IPS DF 4.7 (cell line): ENCODE results near the gene ZBTB22.
"Not testable (repeated sequence)": the region's sequence is repeated elsewhere in the genome, so short reads cannot be mapped to it uniquely, and the experiment has no call there.

Experiments used
- DNase-seq: peaks from one replicate; pipeline ENCODE4 v3.0.0-alpha.2; 2013; ENCODE audit warnings: low spot score; ENCODE audit errors: extremely low read depth

Gene ZBTB22

GRCh38 chr6:33301877-33302276, 15.7 kb downstream of the ZBTB22 start:
- no peak for DNase-seq

DNA sequence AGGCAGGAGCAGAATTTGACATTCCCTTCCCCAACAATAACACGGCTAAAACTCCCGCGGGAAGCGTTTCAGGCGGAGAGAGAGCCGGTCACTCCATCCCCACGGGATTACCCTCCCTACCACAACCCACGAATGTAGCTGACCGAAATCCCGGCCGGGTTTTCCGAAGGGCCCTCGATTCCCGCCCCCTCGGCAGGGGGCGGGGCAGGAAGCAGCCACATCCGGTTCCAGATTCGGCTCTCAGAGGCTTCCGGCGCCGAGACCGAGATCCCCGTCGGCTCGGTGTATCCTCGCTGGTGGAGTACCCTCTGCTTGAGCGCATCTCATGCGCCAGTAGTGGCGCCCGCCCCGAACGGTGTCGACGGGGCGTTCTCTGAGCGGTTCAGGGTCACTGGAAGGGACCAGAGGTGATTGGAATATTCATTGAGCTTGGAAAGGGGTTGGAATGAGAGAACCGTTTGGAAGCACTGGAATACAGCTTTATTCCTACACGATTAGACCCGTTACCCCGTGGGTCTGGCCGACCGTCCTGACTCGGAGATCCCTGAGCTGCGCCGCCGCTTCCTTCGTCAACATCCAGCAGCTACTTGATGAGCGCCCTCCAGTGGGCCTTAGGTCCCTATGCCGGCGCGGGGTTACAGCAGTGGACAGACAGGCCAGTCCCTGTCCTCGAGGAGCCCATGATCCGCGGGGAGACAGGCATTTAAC, 18.2 kb downstream of the ZBTB22 start:
- DNase-seq = no peak

GRCh38 chr6:33298773-33299236, 18.7 kb downstream of the ZBTB22 start, which contains the start of gene RGL2:
Gene RGL2 (minus strand): TSS chr6:33298942. CDS start chr6:33298610, 332 bp downstream.
- DNase-seq = no peak

DNA sequence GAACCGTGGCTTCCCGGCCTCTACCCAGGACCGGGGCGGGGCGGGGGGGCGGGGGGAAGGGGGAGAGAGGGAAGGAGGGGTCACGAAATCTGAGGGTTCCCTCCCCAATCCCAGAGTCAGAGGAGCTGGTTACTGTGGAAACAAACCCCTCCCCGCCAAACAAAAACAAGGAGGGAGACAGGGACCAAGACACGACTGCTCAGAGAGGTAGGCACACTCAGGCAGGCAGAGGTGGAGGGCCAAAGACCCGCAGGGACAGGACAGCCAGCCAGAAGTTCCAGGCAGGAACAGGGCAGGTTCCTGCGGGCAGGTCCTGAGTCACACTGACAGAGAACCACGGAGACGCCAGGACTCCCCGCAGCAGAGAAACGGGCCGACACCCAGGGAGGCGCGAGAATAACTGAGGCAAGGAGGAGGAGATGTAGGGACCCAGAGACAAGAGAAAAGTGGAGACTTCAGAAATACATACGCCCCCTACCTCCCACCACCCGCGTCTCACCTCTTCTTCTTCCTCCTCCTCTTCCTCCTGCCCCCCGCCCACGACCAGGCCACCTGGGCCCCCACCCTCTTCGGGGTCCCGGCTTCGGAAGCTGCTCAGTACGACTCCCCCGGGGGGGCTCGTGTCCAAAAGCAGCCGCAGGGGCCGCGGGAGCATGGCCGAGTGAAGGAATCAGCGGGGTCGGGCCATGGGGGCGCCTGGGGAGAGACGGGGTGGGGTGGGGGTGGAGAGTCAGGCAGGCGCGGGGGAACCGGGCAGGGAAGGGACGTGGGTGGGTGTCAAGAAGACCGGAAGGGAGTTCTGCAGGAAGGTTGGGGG, 19.4 kb downstream of the ZBTB22 start:
- DNase-seq = no peak

DNA sequence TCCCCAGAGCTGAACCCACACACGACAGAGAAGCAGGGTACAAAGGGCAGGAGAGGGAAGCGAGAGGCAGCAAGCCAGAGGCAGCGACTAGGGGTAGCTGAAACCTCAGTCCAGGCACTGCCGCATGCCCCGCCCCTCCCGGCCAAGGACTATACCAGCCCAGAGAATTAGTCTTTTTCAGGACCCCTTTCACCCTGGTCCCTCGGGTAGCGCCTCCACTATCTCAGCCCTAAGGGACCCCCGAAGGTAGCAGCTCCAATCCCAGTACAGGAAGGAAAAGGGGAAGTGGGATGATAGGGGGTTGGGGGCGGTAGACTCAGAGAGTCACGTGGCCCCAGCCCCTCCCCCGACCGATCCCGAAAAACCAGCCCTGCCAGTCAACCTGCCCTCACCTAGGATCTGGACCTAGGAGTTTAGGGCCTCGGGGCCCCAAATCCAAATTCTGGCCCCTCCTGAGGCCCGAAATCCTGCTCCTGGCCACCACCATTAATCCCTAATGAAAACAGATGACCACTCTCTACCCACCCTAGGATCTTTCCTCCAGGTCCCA, 20.1 kb downstream of the ZBTB22 start:
- no peak for DNase-seq

GRCh38 chr6:33296797-33297405, 20.6 kb downstream of the ZBTB22 start:
- DNase-seq = no peak

- DNase-seq = no peak
Measured at GRCh38 chr6:33295621-33296369, 21.7 kb downstream of the ZBTB22 start.

DNA sequence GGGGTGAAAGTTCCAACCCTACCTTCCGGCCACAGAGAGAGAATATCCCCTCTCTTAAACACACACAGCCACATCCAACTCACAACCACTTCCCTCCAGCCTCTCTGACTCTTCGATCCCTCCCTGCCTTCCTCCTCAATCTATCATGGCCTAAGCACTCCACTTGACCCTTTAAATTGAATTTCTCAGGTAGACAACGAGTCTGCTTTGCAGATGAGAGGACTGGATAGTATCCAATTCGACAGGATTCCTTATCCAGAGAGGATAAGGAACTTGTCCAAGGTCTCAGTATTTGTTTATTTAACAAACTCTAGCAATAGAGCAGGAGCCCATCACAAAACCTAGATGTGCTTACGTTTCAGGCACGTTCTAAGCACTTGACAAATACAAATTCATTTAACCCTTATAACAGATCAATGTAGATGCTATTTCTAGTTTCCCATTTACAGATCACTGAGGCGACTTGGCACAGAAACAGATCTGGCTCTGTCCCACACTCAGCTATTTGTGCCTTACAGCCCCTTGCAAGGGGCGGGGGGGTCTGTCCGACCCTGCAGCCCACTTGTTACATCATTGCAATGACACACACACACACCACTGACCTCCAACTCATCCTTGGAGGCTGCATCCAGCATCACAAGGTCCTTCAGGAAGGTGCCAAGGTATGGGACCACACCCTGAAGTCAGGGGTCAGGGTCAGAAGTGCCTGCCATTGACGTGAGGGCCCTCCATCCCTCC, 23.3 kb downstream of the ZBTB22 start:
- DNase-seq = no peak

DNA sequence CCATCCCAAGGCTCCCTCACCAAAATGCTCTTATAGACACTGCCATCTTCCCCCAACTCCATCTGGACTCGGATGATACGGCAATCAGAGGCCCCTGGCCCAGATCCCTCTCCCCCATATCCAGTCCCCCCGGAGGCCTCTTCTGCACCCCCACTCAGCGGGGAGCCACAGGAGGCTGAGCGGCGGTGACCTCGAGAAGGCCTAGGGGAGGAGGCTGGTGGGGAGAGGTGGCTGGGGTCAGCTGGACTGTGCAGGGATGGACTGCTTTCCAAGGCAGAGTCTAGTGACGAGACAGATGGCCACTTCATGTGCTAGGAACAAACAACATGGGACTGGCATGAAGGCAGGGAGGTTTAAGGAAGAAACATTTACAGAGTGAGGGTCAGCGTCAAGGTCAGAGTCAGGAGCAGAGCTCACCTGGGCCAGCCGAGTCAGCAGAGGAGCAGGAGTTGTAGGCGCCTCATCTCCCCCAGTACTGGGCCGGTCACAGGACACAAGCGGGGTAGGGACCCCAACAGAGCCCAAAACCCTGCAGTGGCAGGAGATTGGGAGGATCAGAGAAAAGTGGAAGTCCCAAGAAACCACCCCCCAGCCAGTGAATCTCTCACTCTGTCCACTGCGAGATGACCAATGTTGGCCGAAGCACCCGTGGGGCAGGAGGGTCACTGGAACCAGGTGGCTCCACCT, 24.4 kb downstream of the ZBTB22 start:
- DNase-seq = no peak

- no peak for DNase-seq
Measured at GRCh38 chr6:33290459-33290858, 27.1 kb downstream of the ZBTB22 start.

GRCh38 chr6:33289784-33290315, 27.7 kb downstream of the ZBTB22 start:
- DNase-seq = no peak

- no peak for DNase-seq
Measured at GRCh38 chr6:33288921-33289783, 28.4 kb downstream of the ZBTB22 start, which contains the start of the genes PFDN6 and WDR46. Gene PFDN6 (plus strand): TSS chr6:33289601. CDS start chr6:33289857, 256 bp downstream. Gene WDR46 (minus strand): TSS chr6:33289239. CDS start chr6:33289170, 69 bp downstream.

GRCh38 chr6:33288141-33288920, 29.2 kb downstream of the ZBTB22 start:
- no peak for DNase-seq

- DNase-seq = no peak
Measured at GRCh38 chr6:33286946-33287914, 30.3 kb downstream of the ZBTB22 start.

DNA sequence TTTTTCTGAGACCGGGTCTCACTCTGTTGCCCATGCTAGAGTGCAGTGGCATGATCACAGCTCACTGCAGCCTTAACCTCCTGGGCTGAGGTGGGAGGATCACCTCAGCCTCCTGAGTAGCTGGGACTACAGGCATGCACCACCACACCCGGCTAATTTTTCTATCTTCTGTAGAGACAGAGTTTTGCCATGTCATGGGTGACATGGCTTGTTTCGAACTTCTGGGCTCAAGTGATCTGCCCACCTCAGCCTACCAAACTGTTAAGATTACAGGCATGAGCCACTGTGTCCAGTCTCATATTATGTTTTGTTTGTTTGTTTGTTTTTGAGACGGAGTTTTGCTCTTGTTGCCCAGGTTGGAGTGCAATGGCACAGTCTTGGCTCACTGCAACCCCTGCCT, 32.3 kb downstream of the ZBTB22 start:
- not testable (repeated sequence) for DNase-seq

- DNase-seq = no peak
Measured at GRCh38 chr6:33280539-33280938, 37.0 kb downstream of the ZBTB22 start.
